ENCODE data around the gene EIF2AK3.
A peak's percentile ranks its signal among the peaks of the same experiment; 100 is the strongest.

Gene EIF2AK3

GRCh38 chr2:88540346-88540745 lies 86.9 kb downstream of the EIF2AK3 start:
- DNase-seq (ENCODE audit: low read depth) = peak; percentile 51

GRCh38 chr2:88538362-88538917 lies 88.8 kb downstream of the EIF2AK3 start:
- DNase-seq (ENCODE audit: low read depth) = no peak

DNA sequence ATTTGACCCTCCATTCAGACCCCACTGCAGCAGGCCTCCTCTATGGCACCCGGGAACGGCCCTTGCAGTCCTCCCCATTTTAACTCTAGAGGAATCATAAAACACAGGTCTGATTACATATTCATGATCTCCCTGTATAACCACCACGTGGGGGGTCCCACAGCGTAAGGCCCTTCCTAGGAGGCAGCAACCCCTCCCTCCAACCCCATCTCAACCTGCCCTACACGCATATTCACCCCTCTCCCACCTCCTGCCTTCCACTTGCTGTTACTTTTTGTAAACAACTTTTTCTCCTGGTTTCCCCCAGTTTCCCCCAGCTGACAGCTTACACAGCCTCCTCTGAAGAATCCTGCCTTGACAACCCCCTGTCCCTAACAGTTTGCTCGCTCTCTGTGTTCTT lies 89.6 kb downstream of the EIF2AK3 start:
- DNase-seq (ENCODE audit: low read depth) = no peak

DNA sequence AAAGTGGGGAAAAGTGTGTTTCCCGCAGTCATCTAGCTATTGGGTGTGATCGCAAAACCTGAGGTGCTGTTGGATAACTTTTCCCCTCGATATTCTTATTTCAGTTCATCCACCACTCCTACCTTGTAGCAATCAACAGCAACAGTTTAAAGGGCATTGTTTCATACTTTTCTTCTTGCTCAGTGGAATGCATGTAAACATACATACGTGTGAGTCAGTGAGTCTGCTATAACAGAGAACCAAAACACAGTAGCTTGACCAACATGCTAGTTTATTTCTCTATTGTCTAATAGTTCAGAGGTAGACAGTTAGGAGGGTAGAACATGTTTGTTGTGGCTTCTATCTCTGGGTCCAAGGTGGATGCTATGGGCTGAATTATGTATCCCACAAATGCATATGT lies 97.2 kb downstream of the EIF2AK3 start:
- no peak for DNase-seq (ENCODE audit: low read depth)

- DNase-seq (ENCODE audit: low read depth) = no peak
Measured at GRCh38 chr2:88521445-88522073, 105.7 kb downstream of the EIF2AK3 start.

- DNase-seq (ENCODE audit: low read depth) = no peak
Measured at GRCh38 chr2:88517759-88518201, 109.5 kb downstream of the EIF2AK3 start.

Data from stromal cell of bone marrow (primary cell).